A549 (cell line): Measurements from ENCODE around the gene OLR1. TPM values are rescaled to one million over a fixed set of nuclear protein-coding genes. Genes with fewer than 3 reads are reported as not detected.

Experiments used
- ATAC-seq, 2 experiments: fragments of 200-7000 bp in 1 of 2; fragments of >200 bp in 1 of 2; cut with Nextera tagmentation in 1 of 2; cut with Tn5 transposase in 1 of 2; 3 replicates each; pipeline versions ENCODE4 v1.8.0 to v1.9.1; 2018 to 2020; ENCODE audit warnings: mild to moderate bottlenecking in 1 of 2, moderate library complexity in 1 of 2
- CTCF ChIA-PET: fragments of 300-600 bp; sonication (Branson Sonifier 250); formaldehyde crosslinking; extraction: SDS; loops from one replicate; lab custom pipeline; 2021; ENCODE audit warnings: antibody characterized with exemption, inconsistent platforms; lab: Yijun Ruan, JAX
- POLR2A ChIA-PET: fragments of 350-600 bp; formaldehyde crosslinking; extraction: SDS; loops from one replicate; lab custom pipeline; 2021; ENCODE audit warnings: antibody characterized with exemption, inconsistent platforms; lab: Yijun Ruan, JAX
- DNase-seq, 2 experiments: peaks; one replicate each; pipeline versions ENCODE4 v3.0.0 to v3.0.0-alpha.2; 2011 to 2016; ENCODE audit warnings: low read depth in 1 of 2, low spot score in 1 of 2
- FAIRE-seq: peaks from 2 replicates; lab custom pipeline; 2011; peaks lifted over from hg19 to GRCh38; lab: Jason Lieb, UNC
- H3K27ac ChIP-seq, 2 experiments: fragments of >200 bp; sonication (Bioruptor Twin); formaldehyde crosslinking; 3 replicates each; pipeline ENCODE4 v1.5.1; 2016 to 2017
- H3K4me1 ChIP-seq: fragments of >200 bp; sonication (Bioruptor Twin); formaldehyde crosslinking; 3 replicates; pipeline ENCODE4 v1.6.1; 2016
- H3K4me2 ChIP-seq: fragments of >200 bp; sonication (Bioruptor Twin); formaldehyde crosslinking; 3 replicates; pipeline ENCODE4 v1.6.1; 2016
- H3K4me3 ChIP-seq: fragments of >200 bp; sonication (Bioruptor Twin); formaldehyde crosslinking; 3 replicates; pipeline ENCODE4 v1.5.1; 2016
- H3K9me3 ChIP-seq: fragments of >200 bp; sonication (Bioruptor Twin); formaldehyde crosslinking; 3 replicates; pipeline ENCODE4 v1.6.1; 2016
- BCL3 ChIP-seq: fragments of >200 bp; sonication (Bioruptor Twin); formaldehyde crosslinking; IDR thresholded peaks from 3 replicates; pipeline ENCODE4 v1.6.1; 2016
- BHLHE40 ChIP-seq: IDR thresholded peaks from 2 replicates; pipeline ENCODE4 v1.6.1; 2012; ENCODE audit warnings: low read depth, low read length, inconsistent platforms
- CEBPB ChIP-seq, 2 experiments: fragments of >200 bp in 1 of 2; sonication (Bioruptor Twin) in 1 of 2; formaldehyde crosslinking in 1 of 2; IDR thresholded peaks; 2 replicates each; pipeline ENCODE4 v1.6.1; 2012 to 2016
- CTCF ChIP-seq: fragments of >200 bp; sonication (Bioruptor Twin); formaldehyde crosslinking; IDR thresholded peaks from 3 replicates; pipeline ENCODE4 v1.5.1; 2016
- EHF ChIP-seq: fragments of 250-450 bp; sonication (Bioruptor Pico); IDR thresholded peaks from 2 replicates; pipeline ENCODE4 v1.5.0; 2020; ENCODE audit warnings: mild to moderate bottlenecking
- FOSB ChIP-seq: fragments of 250-450 bp; sonication (Bioruptor Pico); IDR thresholded peaks from 2 replicates; pipeline ENCODE4 v1.5.0; 2020; ENCODE audit warnings: mild to moderate bottlenecking, moderate library complexity
- HES2 ChIP-seq: fragments of >200 bp; sonication (Bioruptor Twin); formaldehyde crosslinking; IDR thresholded peaks from 2 replicates; pipeline ENCODE4 v1.6.1; 2016
- JUN ChIP-seq, 2 experiments: fragments of >200 bp; sonication (Bioruptor Twin); formaldehyde crosslinking; IDR thresholded peaks; 2 replicates in 1 of 2; 3 replicates in 1 of 2; pipeline ENCODE4 v1.6.1; 2016 to 2017
- KDM5A ChIP-seq: fragments of 200-600 bp; sonication (generic); IDR thresholded peaks from 2 replicates; pipeline ENCODE4 v1.6.1; 2016; ENCODE audit warnings: antibody characterized with exemption, mild to moderate bottlenecking
- MAX ChIP-seq: IDR thresholded peaks from 2 replicates; pipeline ENCODE4 v1.6.1; 2012
- MYC ChIP-seq: IDR thresholded peaks from 2 replicates; pipeline ENCODE4 v1.6.1; 2012; ENCODE audit warnings: mild to moderate bottlenecking, inconsistent platforms, low read length, improper control_type of control experiment, borderline replicate concordance
- RARB ChIP-seq: fragments of 250-450 bp; sonication (Bioruptor Pico); IDR thresholded peaks from 2 replicates; pipeline ENCODE4 v1.8.0; 2021; ENCODE audit warnings: mild to moderate bottlenecking, moderate library complexity
- RCOR1 ChIP-seq: fragments of 150-350 bp; IDR thresholded peaks from 2 replicates; pipeline ENCODE4 v1.6.1; 2014; ENCODE audit warnings: antibody characterized with exemption, low read length, low read depth
- RFX5 ChIP-seq: fragments of 450-650 bp; IDR thresholded peaks from 2 replicates; pipeline ENCODE4 v1.7.1; 2014; ENCODE audit warnings: antibody characterized with exemption, mild to moderate bottlenecking, moderate library complexity
- RNF2 ChIP-seq: fragments of 200-600 bp; sonication (generic); IDR thresholded peaks from 2 replicates; pipeline ENCODE4 v1.6.1; 2016; ENCODE audit warnings: low read depth, mild to moderate bottlenecking, antibody characterized with exemption, moderate library complexity, borderline replicate concordance
- USF2 ChIP-seq: fragments of 450-650 bp; IDR thresholded peaks from 2 replicates; pipeline ENCODE4 v1.6.1; 2014; ENCODE audit warnings: antibody characterized with exemption
- ZFP36 ChIP-seq: fragments of 450-650 bp; IDR thresholded peaks from 2 replicates; pipeline ENCODE4 v1.6.1; 2014; ENCODE audit warnings: borderline replicate concordance; ENCODE audit not compliant: partially characterized antibody
- WGBS: methylation state at CpG from one replicate; pipeline ENCODE4 v1.1.6; 2017; ENCODE audit errors: missing lambda C conversion rate; 5-methylcytosine and 5-hydroxymethylcytosine counted together
- polyA plus RNA-seq, 4 experiments: library from polyadenylated mRNA; depleted of rRNA in 3 of 4; stranded (reverse); fragments of >200 nt; fragmentation: RNase III in 1 of 4; extraction: RNeasy Plus Mini Kit Qiagen cat#74134 plus additional on column Dnase treatment in 1 of 4; gene quantifications; 2 replicates in 3 of 4; 3 replicates in 1 of 4; pipeline ENCODE4 v1.2.3, GENCODE V29; 2011 to 2017

Gene OLR1
- polyA plus RNA-seq, 2 of the 4 experiments (the other 2 are of a cell fraction): 0.59 to 0.92 TPM

- Histone ChIP-seq H3K27ac (no peak overlapping the region), H3K4me2 (no peak overlapping the region), H3K4me1 (peaks cover 10% of the 10 kb centered on the region; the same call in 2 of the 3 replicates), H3K9me3 (no peaks in the 10 kb centered on the region), H3K4me3 (no peak overlapping the region)
- ChIA-PET POLR2A (no interaction called here), CTCF (interaction anchor here (1.1 to 2.2 kb wide), 5 partner anchors 102 to 386 kb away, joined by 3 to 6 read pairs (median 4); partner anchors contain the start of gene CLEC12B)
- no peak for FAIRE-seq
- TF ChIP-seq MAX: no peak
- TF ChIP-seq BHLHE40: no peak
- TF ChIP-seq ZFP36: no peak
- no peak for TF ChIP-seq RFX5
- TF ChIP-seq JUN (IDR thresholded peaks at IDR 0.05): no peak
- TF ChIP-seq RNF2: no peak
- TF ChIP-seq USF2: no peak
- no peak for TF ChIP-seq EHF (CRISPR knock-in tag)
- no peak for TF ChIP-seq BCL3
- TF ChIP-seq CEBPB (IDR thresholded peaks at IDR 0.05): no peak
- no peak for TF ChIP-seq MYC
- no peak for TF ChIP-seq HES2
- TF ChIP-seq FOSB: no peak
- no peak for ATAC-seq
- DNase-seq: no peak
- WGBS: 74% methylated on average over 13 of the region's 13 CpGs
Measured at GRCh38 chr12:10136637-10137205, 35.2 kb downstream of the OLR1 start.

- H3K9me3 ChIP-seq: no peaks in the 10 kb centered on the region
- H3K4me1 ChIP-seq: peaks cover 10% of the 10 kb centered on the region; the same call in 2 of the 3 replicates
- no peak for ATAC-seq
- ChIA-PET POLR2A (no interaction called here), CTCF (interaction anchor here (0.9 to 1.6 kb wide), 3 partner anchors 10 to 384 kb away, joined by 3 to 6 read pairs (median 5); no protein-coding TSS in a partner anchor)
- no peak overlapping the region for H3K27ac ChIP-seq
- no peak overlapping the region for H3K4me3 ChIP-seq
- DNase-seq: no peak
- FAIRE-seq: no peak
- 67% methylated on average over 4 of the region's 4 CpGs for WGBS
- H3K4me2 ChIP-seq: no peak overlapping the region
- no peak for TF ChIP-seq CTCF
- TF ChIP-seq RARB: no peak
- no peak for TF ChIP-seq RCOR1
- no peak for TF ChIP-seq BCL3
- TF ChIP-seq KDM5A: no peak
- TF ChIP-seq, all 56 proteins: peak for 0
Measured at GRCh38 chr12:10135126-10135525, 36.8 kb downstream of the OLR1 start.
